GM19193 (cell line): ENCODE data around the gene LRRC10.

Source experiments
- POLR2A ChIP-seq: IDR thresholded peaks from 4 replicates; pipeline ENCODE4 v1.6.1; 2011; ENCODE audit not compliant: insufficient read depth, insufficient read length; ENCODE audit errors: extremely low read depth

LRRC10 gene

DNA sequence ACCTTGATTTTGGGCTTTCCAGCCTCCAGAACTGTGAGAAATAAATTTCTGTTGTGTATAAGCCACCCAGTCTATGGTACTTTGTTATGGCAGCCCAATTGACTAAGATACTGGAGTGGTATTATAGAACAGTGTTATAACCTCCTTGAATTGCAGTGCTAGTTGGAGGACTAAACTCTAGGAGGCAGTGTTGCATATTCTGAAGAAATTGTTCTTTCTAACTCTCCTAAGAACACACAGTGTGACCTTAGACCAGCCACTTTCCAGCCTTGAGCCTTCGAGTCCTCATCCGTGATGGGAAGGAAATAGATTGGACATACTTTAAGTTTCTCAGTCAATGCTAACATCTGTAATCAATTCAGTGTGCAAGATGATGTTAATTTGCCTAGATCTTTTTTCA is 22.4 kb upstream of the LRRC10 start:
- TF ChIP-seq POLR2A: no peak

DNA sequence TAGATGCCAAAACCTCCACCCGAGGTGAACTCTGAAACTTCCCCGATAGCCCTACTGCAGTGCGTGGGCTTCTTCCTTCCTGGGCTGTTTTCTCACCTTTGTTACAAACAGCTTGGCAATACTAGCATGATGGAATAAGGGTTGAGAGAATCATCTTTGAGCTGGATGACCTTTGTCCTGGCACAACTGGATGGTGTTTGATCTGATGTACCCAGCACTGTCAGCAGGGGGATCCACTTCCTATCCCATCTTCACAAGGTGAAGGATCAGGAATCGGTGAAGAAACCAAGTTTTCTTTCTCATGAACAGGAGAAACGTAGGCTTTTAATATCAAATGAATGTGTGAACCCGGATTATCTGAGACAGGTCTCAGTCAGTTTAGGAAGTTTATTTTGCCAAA is 19.5 kb upstream of the LRRC10 start:
- no peak for TF ChIP-seq POLR2A

DNA sequence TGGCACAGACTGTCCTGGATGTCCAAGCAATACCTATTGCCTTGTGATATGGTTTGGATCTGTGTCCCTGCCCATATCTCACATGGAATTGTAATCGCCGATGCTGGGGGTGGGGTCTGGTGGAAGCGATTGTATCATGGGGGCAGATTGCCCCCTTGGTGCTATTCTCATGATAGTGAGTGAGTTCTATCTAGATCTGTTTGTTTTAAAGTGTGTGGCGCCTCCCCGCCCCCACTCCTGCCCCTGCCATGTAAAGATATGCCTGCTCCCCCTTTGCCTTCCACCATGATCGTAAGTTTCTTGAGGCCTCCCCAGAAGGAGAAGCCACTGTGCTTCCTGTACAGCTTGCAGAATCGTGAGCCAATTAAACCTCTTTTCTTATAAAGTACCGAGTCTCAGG is 16.8 kb upstream of the LRRC10 start:
- TF ChIP-seq POLR2A: no peak

DNA sequence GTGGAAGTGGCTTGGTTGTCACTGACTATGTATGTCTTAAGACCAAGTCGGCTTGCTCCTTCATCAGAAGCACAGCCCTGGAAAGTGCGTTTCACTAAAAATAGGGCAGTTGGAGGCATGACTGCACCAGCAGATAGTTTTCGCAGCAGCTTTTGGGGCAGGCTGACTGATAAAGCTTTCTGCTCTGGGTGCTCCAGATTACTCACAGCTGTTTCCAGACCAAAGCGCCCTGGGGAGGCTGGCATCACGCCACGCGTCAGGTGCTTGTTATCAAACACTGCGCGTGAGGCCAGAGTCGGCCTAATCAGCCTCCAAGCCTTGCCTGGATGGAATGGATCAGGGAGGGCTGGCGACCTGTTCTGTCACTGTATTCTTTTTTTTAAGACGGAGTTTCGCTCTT is 13.3 kb upstream of the LRRC10 start:
- TF ChIP-seq POLR2A: no peak

DNA sequence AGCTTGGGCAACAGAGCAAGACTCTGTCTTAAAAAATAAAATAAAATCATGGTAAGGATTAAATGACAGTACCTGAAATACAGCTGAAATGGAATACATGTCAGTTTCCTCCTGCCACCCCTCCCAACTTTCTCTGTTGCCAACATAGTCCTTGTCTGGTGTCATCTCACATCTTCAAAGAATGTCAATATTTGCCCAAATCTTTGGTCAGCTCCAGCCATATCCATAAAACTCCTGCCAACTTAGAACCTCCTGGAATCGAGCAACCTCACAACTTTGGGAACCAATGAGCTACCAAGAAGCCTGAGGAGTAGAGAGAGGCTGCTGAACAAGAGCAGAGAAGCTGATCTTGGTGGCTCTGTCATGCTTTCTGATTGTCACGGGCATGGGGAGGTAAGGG is 10.8 kb upstream of the LRRC10 start:
- no peak for TF ChIP-seq POLR2A

DNA sequence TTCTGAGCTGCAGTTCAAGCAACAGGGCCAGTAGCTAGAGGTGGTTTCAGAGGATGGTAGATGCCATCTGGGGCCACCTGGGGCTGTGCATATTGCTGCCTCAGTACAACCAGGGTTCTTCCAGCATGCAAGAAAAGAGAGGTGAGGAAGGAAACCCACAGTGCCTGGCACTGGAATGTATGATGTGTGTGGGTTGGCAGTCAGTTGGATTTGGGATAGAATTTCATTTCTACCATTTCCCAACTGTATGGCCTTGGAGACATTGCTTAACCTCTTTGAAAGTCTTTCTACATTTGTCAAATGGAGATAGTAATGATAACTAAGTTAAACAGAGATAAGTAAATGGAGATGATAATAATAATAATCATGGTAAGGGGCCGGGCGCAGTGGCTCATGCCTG is 10.2 kb upstream of the LRRC10 start:
- no peak for TF ChIP-seq POLR2A

DNA sequence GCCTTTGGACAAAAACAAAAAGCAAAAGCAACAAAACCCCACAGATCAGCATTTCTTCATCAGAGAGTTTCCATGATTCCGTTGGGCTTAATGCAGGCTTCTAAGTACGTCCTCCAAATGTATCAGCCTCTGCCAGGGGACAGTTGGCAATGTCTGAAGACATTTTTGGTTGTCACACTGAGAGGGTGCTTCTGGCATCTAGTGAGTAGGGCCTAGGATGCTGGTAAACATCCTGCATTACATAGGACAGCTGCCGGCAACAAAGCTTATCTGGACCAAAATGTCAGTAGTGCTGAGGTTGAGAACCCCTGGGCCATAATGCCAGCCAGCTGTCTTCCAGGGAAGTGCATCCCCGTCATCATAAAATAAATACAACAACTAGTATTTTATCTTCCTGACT is 9.4 kb upstream of the LRRC10 start:
- no peak for TF ChIP-seq POLR2A

DNA sequence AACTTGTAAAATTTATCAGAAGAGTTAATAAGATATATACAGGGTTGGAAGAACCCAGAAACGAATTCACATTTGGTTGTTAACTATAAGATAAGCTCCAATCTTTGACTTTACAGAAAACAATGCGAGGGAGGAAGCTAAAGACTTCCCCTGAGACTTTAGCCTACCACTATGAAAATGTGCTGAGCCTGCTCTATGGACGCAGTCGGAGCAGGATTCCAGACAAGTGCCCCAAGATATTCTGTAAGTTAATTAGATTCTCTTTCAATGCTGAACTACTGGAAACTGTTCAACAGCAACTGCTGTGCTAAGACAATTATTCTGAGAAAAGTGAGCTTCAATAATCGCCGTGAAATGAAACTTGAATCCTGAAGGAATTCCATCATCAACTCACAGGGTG is 8.3 kb upstream of the LRRC10 start:
- TF ChIP-seq POLR2A: no peak

DNA sequence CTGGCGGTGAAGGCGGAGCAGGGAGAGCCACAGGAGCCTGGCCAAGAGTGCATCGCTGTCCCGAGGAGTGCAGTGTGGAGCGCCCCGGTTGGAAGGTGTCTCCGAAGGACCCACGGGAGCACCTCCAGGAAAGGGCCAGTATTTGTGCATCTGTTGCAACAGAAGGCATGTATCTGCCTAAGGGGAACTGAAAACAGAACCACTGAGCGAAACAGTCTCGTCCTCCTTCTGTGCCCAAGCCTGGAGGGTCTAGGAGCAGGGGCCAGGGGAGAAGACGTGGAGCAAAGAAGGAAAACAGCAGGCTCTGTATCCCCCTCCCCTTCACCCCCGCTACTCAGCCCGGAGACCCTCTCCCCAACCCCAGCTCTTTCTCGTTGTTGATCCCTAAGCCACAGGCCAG is 5.3 kb upstream of the LRRC10 start:
- TF ChIP-seq POLR2A: no peak

DNA sequence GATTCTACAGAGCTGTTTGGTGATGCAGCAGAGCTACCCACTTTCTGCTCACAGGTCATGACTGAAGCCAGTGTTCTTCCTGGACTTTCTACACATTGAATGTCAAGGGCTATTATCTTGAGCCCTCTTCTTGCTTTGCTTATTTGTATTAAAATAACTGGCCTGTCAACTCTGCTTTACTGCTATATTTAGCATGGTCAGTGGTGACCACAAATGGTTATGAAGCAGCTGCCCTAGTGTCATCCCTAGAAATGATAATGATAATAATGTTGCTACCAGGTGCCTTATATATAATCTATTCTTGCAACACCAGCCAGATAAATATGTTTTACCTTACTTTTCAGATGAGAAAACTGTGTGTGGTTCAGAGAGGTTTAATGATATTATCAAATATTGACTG is 2.6 kb upstream of the LRRC10 start:
- TF ChIP-seq POLR2A: no peak

DNA sequence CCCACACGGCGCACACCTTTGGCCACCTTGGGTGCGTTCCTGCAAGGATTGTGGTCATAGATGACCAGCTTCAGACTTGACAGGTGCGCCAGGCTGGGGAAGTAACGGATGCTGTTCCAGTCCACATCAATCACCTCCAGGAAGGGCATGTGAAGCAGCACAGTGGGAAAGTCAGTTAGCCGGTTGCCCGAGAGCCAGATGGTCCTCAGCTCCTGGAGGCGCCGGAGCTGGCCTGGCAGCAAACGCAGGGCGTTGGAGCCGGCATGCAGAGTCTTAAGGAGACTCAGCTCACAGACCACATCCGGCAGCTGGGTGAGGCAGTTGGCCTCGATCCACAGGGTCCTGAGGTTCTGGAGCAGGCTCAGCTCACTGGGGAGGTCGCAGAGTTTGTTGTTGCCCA is 581 bp downstream of the LRRC10 start:
- no peak for TF ChIP-seq POLR2A

DNA sequence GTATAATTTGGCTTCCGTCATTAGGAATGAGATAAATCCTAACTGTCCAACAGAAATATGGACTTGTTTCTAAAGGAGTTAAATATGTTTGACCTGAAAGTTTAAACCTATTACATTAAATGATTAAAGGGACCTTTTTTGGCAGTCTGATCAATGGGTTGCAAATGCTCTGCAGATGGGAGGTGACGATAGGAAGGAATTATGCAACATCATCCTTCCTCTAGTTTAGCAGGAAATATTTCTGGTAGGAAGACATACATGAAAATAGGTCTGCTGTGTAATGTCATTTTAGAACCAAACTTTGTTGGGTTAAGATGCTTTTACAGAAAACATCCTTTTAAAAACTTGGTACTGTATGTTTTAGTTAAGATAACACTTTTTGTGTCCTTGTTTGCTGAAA is 2.6 kb downstream of the LRRC10 start:
- no peak for TF ChIP-seq POLR2A

DNA sequence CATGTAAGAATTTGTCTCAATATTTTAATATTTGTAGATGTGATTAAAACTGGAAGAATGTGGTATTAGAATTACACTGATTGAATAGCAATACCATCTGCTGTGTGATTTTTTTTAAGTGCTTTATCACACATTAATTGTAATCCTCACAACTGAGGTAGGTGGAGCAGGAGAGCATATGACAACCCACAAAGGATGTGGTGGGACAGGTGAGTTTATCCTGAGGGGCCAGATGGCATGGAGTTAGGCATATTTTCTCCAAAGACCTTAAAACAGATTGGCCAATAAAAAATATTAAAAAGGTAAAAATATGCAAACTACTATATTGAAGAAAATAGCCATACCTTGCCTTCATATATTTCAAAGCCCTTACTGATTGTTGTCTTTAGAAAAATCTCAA is 7.8 kb downstream of the LRRC10 start:
- no peak for TF ChIP-seq POLR2A

DNA sequence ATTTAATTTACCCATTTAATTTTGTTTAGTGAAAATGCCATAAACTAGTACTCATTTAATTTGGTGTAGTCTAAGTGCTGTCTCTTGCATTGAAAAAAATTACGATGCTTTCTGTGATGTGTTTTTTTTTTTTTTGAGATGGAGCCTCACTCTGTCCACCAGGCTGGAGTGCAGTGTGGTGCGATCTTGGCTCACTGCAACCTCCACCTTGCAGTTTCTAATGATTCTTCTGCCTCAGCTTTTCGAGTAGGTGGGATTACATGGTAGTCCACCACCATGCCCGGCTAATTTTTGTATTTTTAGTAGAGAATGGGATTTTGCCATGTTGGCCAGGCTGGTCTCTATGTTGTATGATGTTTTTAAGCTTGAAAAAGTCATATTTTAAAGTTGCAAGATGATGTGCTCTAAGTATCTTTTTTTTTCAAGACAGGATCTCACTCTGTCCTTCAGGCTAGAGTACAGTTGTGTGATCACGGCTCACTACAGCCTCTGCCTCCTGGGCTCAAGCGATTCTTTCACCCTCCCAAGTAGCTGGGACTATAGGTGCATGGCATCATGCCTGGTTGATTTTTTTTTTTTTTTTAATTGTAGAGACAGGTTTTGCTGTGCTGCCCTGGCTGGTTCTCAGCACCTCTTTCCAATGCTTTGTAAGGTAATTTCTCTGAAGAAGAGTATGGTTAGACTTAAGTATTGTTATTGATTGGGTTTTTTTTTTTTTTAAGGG is 8.6 kb downstream of the LRRC10 start:
- TF ChIP-seq POLR2A: no peak

DNA sequence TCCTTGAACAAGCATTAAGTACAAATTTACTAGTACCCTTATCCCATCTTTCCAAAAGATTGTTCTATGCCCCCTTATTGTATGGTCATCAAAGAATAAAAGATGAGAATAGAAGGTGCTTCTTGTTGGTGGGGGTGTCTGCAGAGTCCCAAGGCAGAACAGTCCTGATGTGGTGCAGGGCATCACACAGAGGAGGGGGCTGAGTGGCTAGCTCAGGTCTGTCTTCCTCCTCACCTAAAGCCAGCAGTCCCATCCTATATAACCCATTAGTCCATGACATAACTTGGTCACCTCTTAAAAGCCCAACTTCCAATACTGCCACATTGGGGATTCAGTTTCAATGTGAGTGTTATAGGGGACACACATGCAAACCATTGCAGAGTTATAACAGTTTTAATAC is 9.9 kb downstream of the LRRC10 start:
- no peak for TF ChIP-seq POLR2A

DNA sequence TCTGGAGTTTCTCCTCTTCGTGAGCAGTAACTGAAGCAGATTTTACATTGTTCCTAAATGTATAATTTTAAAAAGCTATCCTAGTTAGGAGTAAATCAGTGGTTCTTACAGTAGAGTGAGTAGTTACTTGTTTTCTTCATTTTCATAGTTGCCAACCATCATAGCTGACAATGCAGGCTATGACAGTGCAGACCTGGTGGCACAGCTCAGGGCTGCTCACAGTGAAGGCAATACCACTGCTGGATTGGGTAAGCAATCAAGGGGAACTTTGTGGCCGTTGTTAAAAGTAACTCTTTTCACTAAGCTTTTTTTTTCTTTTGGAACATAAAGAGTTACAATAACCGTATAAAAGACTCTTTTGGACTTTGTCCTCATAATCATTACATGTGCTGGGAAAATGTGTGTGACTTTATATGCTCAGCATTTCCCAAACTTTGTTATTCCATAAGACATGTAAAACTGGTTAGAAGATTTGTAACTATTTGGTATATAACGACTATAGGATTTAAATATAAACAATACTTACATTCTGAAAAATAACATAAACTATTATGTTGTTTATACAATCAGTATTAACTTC is 12.4 kb downstream of the LRRC10 start:
- TF ChIP-seq POLR2A: no peak

DNA sequence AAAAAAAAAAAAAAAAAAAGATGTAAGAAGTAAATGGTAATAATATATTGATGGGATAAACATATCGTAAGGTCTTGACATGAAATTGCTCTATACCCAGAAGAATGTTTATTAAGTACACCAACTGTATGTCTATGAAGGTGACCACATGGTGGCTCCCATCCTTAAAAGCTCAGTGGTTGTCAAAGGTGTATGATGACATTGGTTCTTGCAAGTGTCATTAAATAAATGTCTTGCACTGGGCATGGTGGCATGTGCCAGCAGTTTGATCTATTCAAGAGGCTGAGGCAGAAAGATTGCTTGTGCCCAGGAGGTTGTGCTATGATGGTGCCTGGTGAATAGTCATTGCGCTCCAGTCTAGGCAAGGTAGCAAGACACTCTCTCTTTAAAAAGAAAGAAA is 15.0 kb downstream of the LRRC10 start:
- no peak for TF ChIP-seq POLR2A
